ENCODE measurements around the gene ILK. TPM values are rescaled to one million over a fixed set of nuclear protein-coding genes. Genes with fewer than 3 reads are reported as not detected.

Gene ILK
- total and polyA plus RNA-seq, 2 of the 13 experiments (the other 11 are each of a cell fraction or from before 2014, with no cell fraction given), result 70.3 to 108 TPM

- no peaks in the 10 kb centered on the region for H3K27me3 ChIP-seq (ENCODE audit: control insufficient read depth in 1 of 2, insufficient read depth in 2 of 2, low read length in 2 of 2)
- no peaks in the 10 kb centered on the region for H3K36me3 ChIP-seq (replicated peaks in 1 of 2; ENCODE audit: control insufficient read depth in 1 of 2, insufficient read depth in 2 of 2, low read length in 2 of 2)
- no peak for FAIRE-seq
- TF ChIP-seq ZFP82 (CRISPR knock-in tag; IDR thresholded peaks at IDR 0.05; ENCODE audit: borderline replicate concordance) (no peak), ZNF292 (CRISPR knock-in tag; IDR thresholded peaks at IDR 0.05; ENCODE audit: borderline replicate concordance, low read depth) (no peak), KLF9 (CRISPR knock-in tag; IDR thresholded peaks at IDR 0.05; ENCODE audit: low read depth) (no peak), E2F1 (CRISPR knock-in tag; IDR thresholded peaks at IDR 0.05) (no peak)
- no peaks in the 10 kb centered on the region for H4K20me1 ChIP-seq (ENCODE audit: insufficient read depth, low read length)
- no peak for ATAC-seq
- no peaks in the 10 kb centered on the region for H3K79me2 ChIP-seq (ENCODE audit: insufficient read depth, low read length)
- H3K9ac ChIP-seq (ENCODE audit: insufficient read depth, low read depth, low read length), result no peak overlapping the region
- H3K4me3 ChIP-seq (replicated peaks in 1 of 3; ENCODE audit: insufficient read depth in 1 of 3, low read depth in 2 of 3, low read length in 3 of 3), result no peak overlapping the region
- no peak overlapping the region for H3K4me2 ChIP-seq (ENCODE audit: low read depth, low read length)
- CTCF ChIA-PET (ENCODE audit: low intra/inter-chr PET ratio, low total read pairs), result no interaction called here
- intact Hi-C loops (cut with micrococcal nuclease; ENCODE audit: unreplicated experiment), result no loop called here
- 32% methylated on average over 2 of the region's 2 CpGs for WGBS (ENCODE audit: low lambda C conversion rate)
- H2AFZ ChIP-seq (ENCODE audit: low read length), result no peak overlapping the region
- H3K9me3 ChIP-seq (ENCODE audit: low read length), result no peaks in the 10 kb centered on the region
- no peak overlapping the region for H3K27ac ChIP-seq (ENCODE audit: extremely low read length, insufficient read depth, low read length)
- no peak for DNase-seq (ENCODE audit: low spot score)
- BruUV-seq (replicated peaks), result no TSS peak
- POLR2A ChIA-PET, result no interaction called here
- H3K4me1 ChIP-seq (ENCODE audit: insufficient read depth, low read length), result no peaks in the 10 kb centered on the region
- in situ Hi-C loops (cut with HindIII; ENCODE audit: extremely low pct_ligation_motif_present, low pct_unique_long_range_greater_than_20kb), result no loop called here
Observed at GRCh38 chr11:6565325-6565724, 38.2 kb upstream of the ILK start.

GRCh38 chr11:6565988-6566703 is 37.4 kb upstream of the ILK start:
- no peak overlapping the region for H2AFZ ChIP-seq (ENCODE audit: low read length)
- no peak for FAIRE-seq
- BruUV-seq (replicated peaks), result no TSS peak
- POLR2A ChIA-PET, result no interaction called here
- H3K36me3 ChIP-seq (replicated peaks in 1 of 2; ENCODE audit: control insufficient read depth in 1 of 2, insufficient read depth in 2 of 2, low read length in 2 of 2), result no peaks in the 10 kb centered on the region
- H3K79me2 ChIP-seq (ENCODE audit: insufficient read depth, low read length), result no peaks in the 10 kb centered on the region
- no peaks in the 10 kb centered on the region for H3K27me3 ChIP-seq (ENCODE audit: control insufficient read depth in 1 of 2, insufficient read depth in 2 of 2, low read length in 2 of 2)
- WGBS (ENCODE audit: low lambda C conversion rate), result 97% methylated on average over 5 of the region's 5 CpGs
- ATAC-seq, result no peak
- no peaks in the 10 kb centered on the region for H4K20me1 ChIP-seq (ENCODE audit: insufficient read depth, low read length)
- no peaks in the 10 kb centered on the region for H3K9me3 ChIP-seq (ENCODE audit: low read length)
- in situ Hi-C loops (cut with HindIII; ENCODE audit: extremely low pct_ligation_motif_present, low pct_unique_long_range_greater_than_20kb), result no loop called here
- H3K4me2 ChIP-seq (ENCODE audit: low read depth, low read length), result no peak overlapping the region
- intact Hi-C loops (cut with micrococcal nuclease; ENCODE audit: unreplicated experiment), result no loop called here
- no peaks in the 10 kb centered on the region for H3K4me1 ChIP-seq (ENCODE audit: insufficient read depth, low read length)
- H3K9ac ChIP-seq (ENCODE audit: insufficient read depth, low read depth, low read length), result no peak overlapping the region
- no peak overlapping the region for H3K27ac ChIP-seq (ENCODE audit: extremely low read length, insufficient read depth, low read length)
- CTCF ChIA-PET (ENCODE audit: low intra/inter-chr PET ratio, low total read pairs), result no interaction called here
- DNase-seq (ENCODE audit: low spot score), result no peak
- H3K4me3 ChIP-seq (replicated peaks in 1 of 3; ENCODE audit: insufficient read depth in 1 of 3, low read depth in 2 of 3, low read length in 3 of 3), result no peak overlapping the region
- TF ChIP-seq ZBTB40 (IDR thresholded peaks at IDR 0.05) (no peak), ZBTB40 (CRISPR knock-in tag; IDR thresholded peaks at IDR 0.05) (no peak)
